Immature natural killer cell (primary cell): ENCODE measurements around the gene SYT14. TPM values are rescaled to one million over a fixed set of nuclear protein-coding genes. Genes with fewer than 3 reads are reported as not detected.
"Not testable (repeated sequence)": the region's sequence is repeated elsewhere in the genome, so short reads cannot be mapped to it uniquely, and the experiment has no call there.

Experiments used
- DNase-seq, 3 donors: peaks; one replicate each; pipeline ENCODE4 v3.0.0; 2022; ENCODE audit warnings: mixed read lengths in 1 of 3
- H3K27ac Mint-ChIP-seq, 6 donors: one replicate each; pipeline ENCODE4 v1.8.0; 2020; ENCODE audit warnings: mixed read lengths in 6 of 6, mild to moderate bottlenecking in 5 of 6, inconsistent platforms in 4 of 6, moderate library complexity in 3 of 6
- H3K27me3 Mint-ChIP-seq, 3 donors: one replicate each; pipeline ENCODE4 v1.8.0; 2020 to 2021; ENCODE audit warnings: low read depth in 3 of 3, mild to moderate bottlenecking in 3 of 3, mixed read lengths in 3 of 3, moderate library complexity in 3 of 3, inconsistent platforms in 1 of 3
- H3K36me3 Mint-ChIP-seq, 3 donors: one replicate each; pipeline ENCODE4 v1.8.0; 2020; ENCODE audit warnings: mixed read lengths in 3 of 3, inconsistent platforms in 2 of 3, mild to moderate bottlenecking in 2 of 3
- H3K4me1 Mint-ChIP-seq, 2 donors: one replicate each; pipeline ENCODE4 v1.8.0; 2020; ENCODE audit warnings: inconsistent platforms in 2 of 2, mild to moderate bottlenecking in 2 of 2, mixed read lengths in 2 of 2, moderate library complexity in 1 of 2
- H3K4me3 Mint-ChIP-seq, 5 donors: one replicate each; pipeline ENCODE4 v1.8.0; 2020; ENCODE audit warnings: mild to moderate bottlenecking in 5 of 5, mixed read lengths in 5 of 5, inconsistent platforms in 3 of 5, moderate library complexity in 3 of 5
- H3K9me3 Mint-ChIP-seq, 6 donors: one replicate each; pipeline ENCODE4 v1.8.0; 2020; ENCODE audit warnings: mild to moderate bottlenecking in 6 of 6, mixed read lengths in 6 of 6, inconsistent platforms in 4 of 6, moderate library complexity in 3 of 6
- polyA plus RNA-seq, 3 donors: library from polyadenylated mRNA; unstranded; fragments of 300-500 nt; fragmentation: Illumina TruSeq; gene quantifications; one replicate each; pipeline ENCODE4 v1.2.3, GENCODE V29; 2021

Gene SYT14
- polyA plus RNA-seq = not detected

DNA sequence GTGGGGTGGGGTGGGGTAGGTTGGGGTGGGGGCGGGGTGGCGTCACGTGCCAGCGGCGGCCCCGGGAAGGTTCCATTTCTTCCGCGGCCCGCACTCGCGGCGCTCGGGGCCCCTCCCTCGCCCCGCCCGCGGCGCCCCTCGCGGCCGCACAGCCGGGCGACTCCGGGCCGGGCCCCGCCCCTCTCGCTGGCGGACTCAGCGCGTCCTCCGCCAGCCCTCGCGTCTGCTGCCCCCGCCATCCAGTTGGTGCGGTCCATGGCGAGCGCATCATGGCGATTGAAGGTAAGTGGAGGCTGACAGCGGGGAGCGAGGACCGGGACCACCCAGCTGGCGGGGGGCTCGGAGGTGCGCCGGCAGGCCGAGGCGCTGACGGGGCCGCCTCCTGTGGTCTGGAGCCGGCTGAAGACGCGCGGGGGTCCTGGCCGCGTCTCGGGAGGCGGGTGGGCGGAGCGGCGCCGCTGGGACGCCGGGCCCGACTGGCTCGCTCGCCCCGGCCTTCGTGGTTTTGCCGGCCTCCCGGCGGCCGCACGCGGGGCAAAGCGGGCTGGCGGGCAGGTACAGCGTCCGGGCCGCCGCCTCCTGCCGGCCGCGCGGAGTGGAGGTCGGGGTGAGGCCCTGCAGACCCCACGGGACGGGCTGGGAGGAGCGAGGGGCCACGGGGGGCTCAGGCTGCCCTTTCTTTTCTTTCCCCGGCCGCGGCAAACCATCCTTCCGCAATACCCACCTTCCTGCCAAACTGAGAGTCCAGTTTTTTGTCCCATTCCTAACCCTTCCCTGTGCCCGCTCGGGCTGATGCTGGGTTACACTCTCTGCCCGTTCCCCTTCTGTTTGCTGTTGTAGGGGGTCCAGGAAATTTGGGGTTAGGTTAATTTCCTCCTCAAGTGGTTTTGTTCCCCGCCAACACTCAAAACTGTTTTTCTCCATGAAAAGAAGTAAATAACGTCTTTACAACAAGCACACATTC, at the start of gene SYT14:
Gene SYT14, plus strand, starts transcription at position 222 of the 964 bp plus-strand sequence. Its CDS starts 48 bp downstream, at position 270.
- Mint-ChIP-seq H3K27me3 (peaks cover 22 to 29% (median 24%) of the 10 kb centered on the region in 3 donors), H3K9me3 (peaks cover 4 to 34% (median 9%) of the 10 kb centered on the region in 6 donors), H3K36me3 (peaks cover 0 to 10% (median 5%) of the 10 kb centered on the region in 3 donors), H3K27ac (no peak within 1 kb of the TSS), H3K4me1 (peaks cover 10 to 16% of the 10 kb centered on the region in 2 donors), H3K4me3 (peak within 1 kb of the TSS; percentile 63 to 80 (median 74))
- DNase-seq = no peak

DNA sequence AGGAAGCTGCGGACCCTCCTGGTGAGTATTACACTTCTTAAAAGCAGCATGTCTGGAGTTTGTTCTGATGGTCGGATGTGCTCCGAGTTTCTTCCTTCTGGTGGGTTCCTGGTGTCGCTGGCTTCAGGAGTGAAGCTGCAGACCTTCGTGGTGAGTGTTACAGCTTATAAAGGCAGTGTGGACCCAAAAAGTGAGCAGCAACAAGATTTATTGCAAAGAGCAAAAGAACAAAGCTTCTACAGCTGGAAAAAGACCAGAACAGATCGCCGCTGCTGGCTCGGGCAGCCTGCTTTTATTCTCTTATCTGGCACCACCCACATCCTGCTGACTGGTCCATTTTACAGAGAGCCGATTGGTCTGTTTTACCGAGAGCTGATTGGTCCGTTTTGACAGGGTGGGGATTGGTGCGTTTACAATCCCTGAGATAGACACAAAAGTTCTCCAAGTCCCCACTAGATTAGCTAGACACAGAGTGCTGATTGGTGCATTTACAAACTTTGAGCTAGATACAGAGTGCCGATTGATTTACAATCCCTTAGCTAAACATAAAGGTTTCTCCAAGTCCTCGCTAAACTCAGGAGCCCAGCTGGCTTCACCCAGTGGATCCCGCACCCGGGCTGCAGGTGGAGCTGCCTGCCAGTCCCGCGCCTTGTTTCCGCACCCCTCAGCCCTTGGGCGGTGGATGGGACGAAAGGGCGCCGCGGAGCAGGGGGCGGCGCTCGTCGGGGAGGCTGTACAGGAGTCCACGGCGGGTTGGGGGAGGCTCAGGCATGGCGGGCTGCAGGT, 49.5 kb upstream of the SYT14 start:
- not testable (repeated sequence) for DNase-seq, H3K4me1 Mint-ChIP-seq, H3K36me3 Mint-ChIP-seq, H3K9me3 Mint-ChIP-seq, H3K4me3 Mint-ChIP-seq, H3K27ac Mint-ChIP-seq
- peaks cover 1 to 13% (median 2%) of the 10 kb centered on the region in 3 donors for H3K27me3 Mint-ChIP-seq

- Mint-ChIP-seq H3K27me3 (peaks cover 2 to 13% (median 4%) of the 10 kb centered on the region in 3 donors), H3K4me1 (no peaks in the 10 kb centered on the region), H3K9me3 (peaks cover 0 to 2% (median 0%) of the 10 kb centered on the region in 6 donors), H3K4me3 (no peak overlapping the region), H3K27ac (no peak overlapping the region), H3K36me3 (no peaks in the 10 kb centered on the region)
- DNase-seq = no peak
Measured at GRCh38 chr1:209889077-209889418, 49.0 kb upstream of the SYT14 start.

GRCh38 chr1:209890641-209891330, 47.2 kb upstream of the SYT14 start:
- peaks cover 0 to 4% (median 0%) of the 10 kb centered on the region in 6 donors for H3K9me3 Mint-ChIP-seq

GRCh38 chr1:209893751-209894150, 44.3 kb upstream of the SYT14 start:
- Mint-ChIP-seq H3K27ac (no peak overlapping the region), H3K27me3 (peaks cover 0 to 12% (median 6%) of the 10 kb centered on the region in 3 donors), H3K36me3 (no peaks in the 10 kb centered on the region), H3K9me3 (peaks cover 0 to 3% (median 0%) of the 10 kb centered on the region in 6 donors), H3K4me1 (no peaks in the 10 kb centered on the region), H3K4me3 (no peak overlapping the region)
- DNase-seq = no peak

More at GRCh38 chr1:209890641-209891330, 47.2 kb upstream of the SYT14 start:
- Mint-ChIP-seq H3K27me3 (peaks cover 2 to 16% (median 4%) of the 10 kb centered on the region in 3 donors), H3K36me3 (no peaks in the 10 kb centered on the region), H3K4me1 (no peaks in the 10 kb centered on the region), H3K27ac (no peak overlapping the region), H3K4me3 (no peak overlapping the region)
- DNase-seq = no peak

DNA sequence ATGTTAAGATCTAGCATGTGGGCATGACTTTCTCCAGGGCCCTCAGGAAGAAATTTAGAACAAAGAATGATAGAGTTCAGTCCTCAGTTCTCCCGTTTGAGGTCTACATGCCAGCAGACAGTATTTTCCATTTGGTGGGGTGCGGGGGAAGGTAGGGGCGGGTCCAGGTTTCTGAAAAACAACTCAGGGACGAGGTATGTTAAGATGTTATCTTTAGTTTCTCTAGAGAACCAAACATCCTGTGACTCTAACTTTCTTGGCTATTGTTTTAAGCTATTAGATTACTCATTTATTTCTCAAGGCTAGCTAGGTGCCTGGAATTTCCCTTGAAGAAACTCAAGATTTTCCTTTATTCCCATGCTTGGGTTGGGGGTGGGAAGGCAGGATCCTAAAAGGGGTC, 42.3 kb upstream of the SYT14 start:
- Mint-ChIP-seq H3K4me1 (no peaks in the 10 kb centered on the region), H3K27me3 (peaks cover 0 to 12% (median 6%) of the 10 kb centered on the region in 3 donors), H3K27ac (no peak overlapping the region), H3K36me3 (no peaks in the 10 kb centered on the region), H3K9me3 (peaks cover 0 to 3% (median 0%) of the 10 kb centered on the region in 6 donors), H3K4me3 (no peak overlapping the region)
- DNase-seq = no peak

DNA sequence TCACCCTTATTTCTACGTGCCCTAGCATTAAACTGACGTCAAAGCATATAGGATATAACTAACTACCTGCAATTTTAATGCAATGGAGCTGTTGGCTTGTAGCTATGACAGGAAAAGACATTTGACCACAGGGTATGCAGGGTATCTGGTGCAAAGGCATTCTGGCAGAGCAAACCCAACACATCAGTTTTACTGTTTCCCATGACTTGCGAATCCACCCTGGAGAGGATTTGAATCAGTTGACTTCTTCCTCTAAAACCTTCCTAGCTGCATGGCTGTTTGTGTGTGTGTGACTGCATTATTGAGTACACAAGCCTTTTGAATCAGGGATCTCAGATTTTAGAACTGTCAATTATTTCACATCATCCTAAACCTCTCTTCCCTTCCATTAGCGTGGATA, 41.7 kb upstream of the SYT14 start:
- H3K4me3 Mint-ChIP-seq = no peak overlapping the region
- H3K4me1 Mint-ChIP-seq = no peaks in the 10 kb centered on the region
- no peak for DNase-seq
- H3K9me3 Mint-ChIP-seq = peaks cover 0 to 3% (median 0%) of the 10 kb centered on the region in 6 donors
- H3K36me3 Mint-ChIP-seq = no peaks in the 10 kb centered on the region
- peaks cover 2 to 12% (median 6%) of the 10 kb centered on the region in 3 donors for H3K27me3 Mint-ChIP-seq
- no peak overlapping the region for H3K27ac Mint-ChIP-seq

DNA sequence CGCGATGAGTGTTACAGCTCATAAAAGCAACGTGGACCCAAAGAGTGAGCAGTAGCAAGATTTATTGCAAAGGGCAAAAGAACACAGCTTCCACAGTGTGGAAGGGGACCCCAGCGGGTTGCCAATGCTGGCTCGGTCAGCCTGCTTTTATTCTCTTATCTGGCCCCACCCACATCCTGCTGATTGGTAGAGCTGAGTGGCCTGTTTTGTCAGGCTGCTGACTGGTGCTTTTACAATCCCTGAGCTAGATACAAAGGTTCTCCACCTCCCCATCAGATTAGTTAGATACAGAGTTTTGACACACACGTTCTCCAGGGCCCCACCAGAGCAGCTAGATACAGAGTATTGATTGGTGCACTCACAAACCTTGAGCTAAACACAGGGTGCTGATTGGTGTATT, 39.7 kb upstream of the SYT14 start:
- Mint-ChIP-seq H3K27me3 (peaks cover 4 to 12% (median 6%) of the 10 kb centered on the region in 3 donors), H3K27ac (peak overlapping the region in 1 of 6 donors; percentile 16)
- H3K4me3 Mint-ChIP-seq, H3K36me3 Mint-ChIP-seq, DNase-seq, H3K4me1 Mint-ChIP-seq, H3K9me3 Mint-ChIP-seq: not testable (repeated sequence)

- peaks cover 3 to 12% (median 4%) of the 10 kb centered on the region in 3 donors for H3K27me3 Mint-ChIP-seq
- H3K9me3 Mint-ChIP-seq, H3K36me3 Mint-ChIP-seq, DNase-seq, H3K27ac Mint-ChIP-seq, H3K4me1 Mint-ChIP-seq, H3K4me3 Mint-ChIP-seq: not testable (repeated sequence)
Measured at GRCh38 chr1:209898851-209899250, 39.2 kb upstream of the SYT14 start.

GRCh38 chr1:209899948-209900347, 38.1 kb upstream of the SYT14 start:
- no peaks in the 10 kb centered on the region for H3K4me1 Mint-ChIP-seq
- H3K27ac Mint-ChIP-seq = no peak overlapping the region
- H3K36me3 Mint-ChIP-seq = no peaks in the 10 kb centered on the region
- no peak for DNase-seq
- peaks cover 0 to 5% (median 0%) of the 10 kb centered on the region in 6 donors for H3K9me3 Mint-ChIP-seq
- peaks cover 3 to 13% (median 4%) of the 10 kb centered on the region in 3 donors for H3K27me3 Mint-ChIP-seq
- H3K4me3 Mint-ChIP-seq = no peak overlapping the region

GRCh38 chr1:209900734-209901133, 37.3 kb upstream of the SYT14 start:
- no peak overlapping the region for H3K4me3 Mint-ChIP-seq
- no peak for DNase-seq
- peaks cover 0 to 2% (median 0%) of the 10 kb centered on the region in 6 donors for H3K9me3 Mint-ChIP-seq
- H3K4me1 Mint-ChIP-seq = no peaks in the 10 kb centered on the region
- peaks cover 3 to 11% (median 4%) of the 10 kb centered on the region in 3 donors for H3K27me3 Mint-ChIP-seq
- H3K36me3 Mint-ChIP-seq = no peaks in the 10 kb centered on the region
- no peak overlapping the region for H3K27ac Mint-ChIP-seq

DNA sequence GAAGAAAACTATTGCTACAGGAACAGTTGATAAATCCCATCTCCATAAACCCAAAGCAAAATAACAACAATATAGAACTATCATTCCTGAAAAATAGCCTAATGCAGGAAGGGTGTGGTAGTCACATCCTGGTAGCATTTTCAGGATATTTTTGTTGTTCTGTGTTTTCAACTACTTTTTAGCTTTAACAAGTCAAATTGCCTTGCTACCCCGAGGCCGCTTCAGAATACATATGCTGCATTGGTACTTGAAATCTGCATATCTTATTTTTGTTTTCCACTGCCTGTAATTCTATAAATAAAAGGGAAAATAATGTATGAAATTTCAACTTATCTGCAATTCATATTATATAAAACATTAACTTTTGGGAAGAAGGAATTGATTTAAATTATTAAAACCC, 36.8 kb upstream of the SYT14 start:
- Mint-ChIP-seq H3K27ac (no peak overlapping the region), H3K9me3 (peaks cover 0 to 5% (median 0%) of the 10 kb centered on the region in 6 donors)

DNA sequence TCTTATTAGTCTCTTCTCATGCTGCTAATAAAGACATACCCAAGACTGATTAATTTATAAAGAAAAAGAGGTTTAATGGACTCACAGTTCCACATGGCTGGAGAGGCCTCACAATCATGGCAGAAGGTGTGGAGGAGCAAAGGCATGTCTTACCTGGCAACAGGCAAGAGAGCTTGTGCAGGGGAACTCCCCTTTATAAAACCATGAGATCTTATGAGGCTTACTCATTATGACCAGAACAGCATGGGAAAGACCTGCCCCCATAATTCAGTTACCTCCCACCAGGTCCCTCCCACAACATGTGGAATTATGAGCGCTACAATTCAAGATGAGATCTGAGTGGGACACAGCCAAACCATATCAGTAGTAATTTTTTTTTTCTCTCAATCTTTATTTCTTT, 33.2 kb upstream of the SYT14 start:
- not testable (repeated sequence) for H3K27ac Mint-ChIP-seq, H3K9me3 Mint-ChIP-seq, H3K36me3 Mint-ChIP-seq, H3K4me1 Mint-ChIP-seq, H3K4me3 Mint-ChIP-seq, H3K27me3 Mint-ChIP-seq, DNase-seq

More for the DNA sequence above, 36.8 kb upstream of the SYT14 start:
- no peak for DNase-seq
- Mint-ChIP-seq H3K36me3 (no peaks in the 10 kb centered on the region), H3K27me3 (peaks cover 3 to 11% (median 4%) of the 10 kb centered on the region in 3 donors), H3K4me1 (no peaks in the 10 kb centered on the region), H3K4me3 (no peak overlapping the region)
